Measurements from ENCODE around the gene PXDC1. TPM values are rescaled to one million over a fixed set of nuclear protein-coding genes. Genes with fewer than 3 reads are reported as not detected.

The PXDC1 gene
- total RNA-seq, 1 experiment from 2014 or later, result 36.2 TPM

- in situ Hi-C loops (cut with HindIII; ENCODE audit: low pct_unique_long_range_greater_than_20kb, low sequenced_read_pairs), result no loop called here
- no TSS peak for BruUV-seq (replicated peaks)
- ChIA-PET POLR2A (no interaction called here), CTCF (no interaction called here)
- ATAC-seq (no peak), DNase-seq (ENCODE audit: low read depth, low spot score) (no peak)
- Histone ChIP-seq H3K4me1 (ENCODE audit: control insufficient read depth, insufficient read depth, low read length) (peaks cover 4% of the 10 kb centered on the region), H3K27me3 (ENCODE audit: control insufficient read depth, insufficient read depth, low read length) (no peaks in the 10 kb centered on the region), H3K36me3 (ENCODE audit: control insufficient read depth, insufficient read depth, low read length) (no peaks in the 10 kb centered on the region), H3K4me3 (ENCODE audit: low read depth in 2 of 2, low read length in 2 of 2) (no peak overlapping the region), H3K9me3 (ENCODE audit: control insufficient read depth, insufficient read depth, low read depth, low read length) (no peaks in the 10 kb centered on the region), H3K27ac (ENCODE audit: low read length) (no peak overlapping the region)
- TF ChIP-seq POLR2AphosphoS5 (IDR thresholded peaks at IDR 0.05; ENCODE audit: low read depth, low read length), result no peak
- TF ChIP-seq TCF7L2 (IDR thresholded peaks at IDR 0.05; ENCODE audit: low read depth, low read length), result no peak
- no peak for TF ChIP-seq CTCF (IDR thresholded peaks at IDR 0.05)
- TF ChIP-seq SIN3A (IDR thresholded peaks at IDR 0.05; ENCODE audit: borderline replicate concordance, insufficient read depth, low read depth, low read length), result no peak
- no peak for TF ChIP-seq REST (IDR thresholded peaks at IDR 0.05; ENCODE audit: insufficient read depth in 1 of 2, low read depth in 2 of 2, low read length in 1 of 2)
- intact Hi-C loops (cut with micrococcal nuclease; ENCODE audit: unreplicated experiment), result no loop called here
Observed at GRCh38 chr6:3794092-3794491, 42.6 kb upstream of the PXDC1 start.

- peaks cover 4% of the 10 kb centered on the region for H3K4me1 ChIP-seq (ENCODE audit: control insufficient read depth, insufficient read depth, low read length)
- no peak overlapping the region for H3K27ac ChIP-seq (ENCODE audit: low read length)
- H3K9me3 ChIP-seq (ENCODE audit: control insufficient read depth, insufficient read depth, low read depth, low read length), result no peaks in the 10 kb centered on the region
- DNase-seq (ENCODE audit: low read depth, low spot score), result no peak
- no peaks in the 10 kb centered on the region for H3K36me3 ChIP-seq (ENCODE audit: control insufficient read depth, insufficient read depth, low read length)
- BruUV-seq (replicated peaks), result no TSS peak
- H3K27me3 ChIP-seq (ENCODE audit: control insufficient read depth, insufficient read depth, low read length), result no peaks in the 10 kb centered on the region
- in situ Hi-C loops (cut with HindIII; ENCODE audit: low pct_unique_long_range_greater_than_20kb, low sequenced_read_pairs), result no loop called here
- no peak overlapping the region for H3K4me3 ChIP-seq (ENCODE audit: low read depth in 2 of 2, low read length in 2 of 2)
- TF ChIP-seq POLR2AphosphoS5 (IDR thresholded peaks at IDR 0.05; ENCODE audit: low read depth, low read length), result no peak
- TF ChIP-seq CTCF (IDR thresholded peaks at IDR 0.05), result no peak
- TF ChIP-seq SIN3A (IDR thresholded peaks at IDR 0.05; ENCODE audit: borderline replicate concordance, insufficient read depth, low read depth, low read length), result no peak
- no peak for TF ChIP-seq TCF7L2 (IDR thresholded peaks at IDR 0.05; ENCODE audit: low read depth, low read length)
- intact Hi-C loops (cut with micrococcal nuclease; ENCODE audit: unreplicated experiment), result no loop called here
- ChIA-PET CTCF (no interaction called here), POLR2A (no interaction called here)
- ATAC-seq, result no peak
Observed at GRCh38 chr6:3793545-3793944, 42.0 kb upstream of the PXDC1 start.

All from Panc1 (cell line).